GM12878 (cell line): ENCODE results near the gene GZF1. TPM values are rescaled to one million over a fixed set of nuclear protein-coding genes. Genes with fewer than 3 reads are reported as not detected.
A peak's percentile ranks its signal among the peaks of the same experiment; 100 is the strongest.

ENCODE experiments used
- CTCF ChIP-seq, 3 experiments: IDR thresholded peaks in 2 of 3; conservative IDR thresholded peaks in 1 of 3; 2 replicates each; pipeline ENCODE4 v1.5.1; 2011; ENCODE audit warnings: low read depth in 3 of 3, low read length in 3 of 3, mild to moderate bottlenecking in 3 of 3, control low read depth in 2 of 3, moderate library complexity in 2 of 3, inconsistent platforms in 1 of 3, mixed read lengths in 1 of 3; ENCODE audit not compliant: control insufficient read depth in 2 of 3, insufficient read depth in 1 of 3; ENCODE audit errors: extremely low read depth in 1 of 3
- E2F4 ChIP-seq: IDR thresholded peaks from 2 replicates; pipeline ENCODE4 v1.6.1; 2012; ENCODE audit warnings: low read depth, low read length, improper control_type of control experiment
- EED ChIP-seq: sonication (generic); IDR thresholded peaks from 2 replicates; pipeline ENCODE4 v1.6.1; 2016; ENCODE audit warnings: antibody characterized with exemption, low read depth
- ELK1 ChIP-seq: IDR thresholded peaks from 2 replicates; pipeline ENCODE4 v1.6.1; 2012; ENCODE audit warnings: low read depth, low read length, improper control_type of control experiment
- EP300 ChIP-seq, 2 experiments: fragments of 150-350 bp in 1 of 2; IDR thresholded peaks; 2 replicates each; pipeline ENCODE4 v1.6.1; 2011 to 2012; ENCODE audit warnings: low read depth in 2 of 2, low read length in 2 of 2, borderline replicate concordance in 1 of 2, improper control_type of control experiment in 1 of 2, inconsistent platforms in 1 of 2; ENCODE audit not compliant: control insufficient read depth in 1 of 2
- JUNB ChIP-seq: IDR thresholded peaks from 2 replicates; pipeline ENCODE4 v1.6.1; 2016; ENCODE audit warnings: antibody characterized with exemption, mild to moderate bottlenecking
- NFYA ChIP-seq: IDR thresholded peaks from 2 replicates; pipeline ENCODE4 v1.6.1; 2011; ENCODE audit warnings: low read depth, mild to moderate bottlenecking, low read length, improper control_type of control experiment, borderline replicate concordance
- NR2F1 ChIP-seq: fragments of 450-650 bp; conservative IDR thresholded peaks from 2 replicates; pipeline ENCODE4 v1.6.1; 2017; ENCODE audit warnings: mild to moderate bottlenecking
- PBX3 ChIP-seq: IDR thresholded peaks from 2 replicates; pipeline ENCODE4 v1.6.1; 2011; ENCODE audit warnings: mild to moderate bottlenecking, low read depth, low read length, moderate library complexity; ENCODE audit not compliant: insufficient replicate concordance
- RELB ChIP-seq: fragments of 450-650 bp; IDR thresholded peaks from 2 replicates; pipeline ENCODE4 v1.6.1; 2017; ENCODE audit warnings: low read depth, mild to moderate bottlenecking, moderate library complexity
- polyA plus RNA-seq, 11 experiments: library from polyadenylated mRNA; depleted of rRNA in 4 of 11; unstranded in 6 of 11; stranded (reverse) in 5 of 11; fragments of >200 nt; fragmentation: Nextera tagmentation in 4 of 11; fragmentation: Illumina TruSeq in 1 of 11; extraction: Ambion mirVana in 4 of 11; extraction: Trizol in 1 of 11; gene quantifications; 1 replicate in 1 of 11; 2 replicates in 10 of 11; pipeline versions ENCODE4 v1.2.1 to v1.2.3, GENCODE V29; 2011 to 2016; ENCODE audit warnings: inconsistent platforms in 2 of 11, missing spikeins in 2 of 11, low read depth in 1 of 11
- total RNA-seq, 4 experiments: library from RNA; depleted of rRNA in 3 of 4; stranded (reverse); fragments of >200 nt in 3 of 4; fragmentation: Illumina TruSeq in 1 of 4; extraction: Trizol in 1 of 4; gene quantifications; 2 replicates each; pipeline versions ENCODE4 v1.2.1 to v1.2.3, GENCODE V29; 2013 to 2021

The GZF1 gene
- total and polyA plus RNA-seq, 10 of the 15 experiments (the other 5 are each of a cell fraction or from before 2014, with no cell fraction given), result 2.2 to 19.5 (median 9.7) TPM

GRCh38 chr20:23350196-23350903 is 11.6 kb upstream of the GZF1 start, which contains the start of gene NXT1 (continued):
- TF ChIP-seq RELB (0 out of 2 replicates have a peak, but pooled peaks have one; percentile 27), PBX3 (peak; percentile 98), CTCF (IDR thresholded peaks at IDR 0.05 in 2 of 3, conservative IDR thresholded peaks at IDR 0.05 in 1 of 3; ENCODE audit: control insufficient read depth in 2 of 3, extremely low read depth in 1 of 3, insufficient read depth in 1 of 3, low read depth in 3 of 3, low read length in 3 of 3) (peak in 2 of 3 experiments; percentile 16 to 18; a peak in 1 of 6 replicates), E2F4 (0 out of 2 replicates have a peak, but pooled peaks have one; percentile 64), EED (no peak; the same call in 1 of the 2 replicates), JUNB (no peak), NFYA (no peak), EP300 (IDR thresholded peaks at IDR 0.05; ENCODE audit: borderline replicate concordance in 1 of 2, control insufficient read depth in 1 of 2, low read depth in 2 of 2, low read length in 2 of 2) (peak in 1 of 2 experiments; percentile 12; a peak in 2 of 4 replicates), ELK1 (peak; percentile 56; the same call in 1 of the 2 replicates), NR2F1 (peak; percentile 72)
- TF ChIP-seq, all 136 proteins: peak for 60
